Measurements from ENCODE around the gene NTN4. TPM values are rescaled to one million over a fixed set of nuclear protein-coding genes. Genes with fewer than 3 reads are reported as not detected.
A peak's percentile ranks its signal among the peaks of the same experiment; 100 is the strongest.
"Not testable (repeated sequence)": the region's sequence is repeated elsewhere in the genome, so short reads cannot be mapped to it uniquely, and the experiment has no call there.

The NTN4 gene
- total RNA-seq, 1 experiment from 2014 or later: 9.6 TPM

GRCh38 chr12:95815632-95816212 is 25.2 kb upstream of the NTN4 start:
- POLR2A ChIA-PET (ENCODE audit: low non-redundant PET): no interaction called here

DNA sequence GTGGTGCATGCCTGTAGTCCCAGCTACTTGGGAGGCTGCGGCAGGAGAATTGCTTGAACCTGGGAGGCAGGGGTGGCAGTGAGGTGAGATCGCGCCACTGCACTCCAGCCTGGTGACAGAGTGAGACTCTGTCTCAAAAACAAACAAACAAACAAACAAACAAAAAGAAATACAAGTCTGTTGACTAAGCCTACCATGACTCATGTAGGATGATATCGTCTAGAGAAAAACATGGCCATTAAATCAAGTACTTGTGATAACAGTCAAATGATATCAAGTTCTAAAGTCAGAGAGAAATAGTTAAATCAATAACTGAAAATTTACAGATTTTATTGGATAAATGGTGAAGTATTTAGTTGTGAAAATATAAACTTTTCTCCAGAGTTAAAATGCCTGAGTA is 21.6 kb upstream of the NTN4 start:
- CTCF ChIA-PET; H3K9me3 ChIP-seq (ENCODE audit: low read depth, low read length, poor library complexity, severe bottlenecking); H3K36me3 ChIP-seq (ENCODE audit: insufficient read depth, low read length, poor library complexity, severe bottlenecking); BruUV-seq (replicated peaks); POLR2A ChIA-PET (ENCODE audit: low non-redundant PET); DNase-seq (ENCODE audit: low spot score); H3K4me3 ChIP-seq (ENCODE audit: low read depth, low read length, poor library complexity, severe bottlenecking); H3K27me3 ChIP-seq (replicated peaks; ENCODE audit: insufficient read depth, low read depth, low read length, poor library complexity); H3K27ac ChIP-seq (ENCODE audit: low read depth, low read length, poor library complexity, severe bottlenecking); H3K4me1 ChIP-seq (ENCODE audit: insufficient read depth, low read length, poor library complexity, severe bottlenecking); intact Hi-C loops (cut with micrococcal nuclease; ENCODE audit: unreplicated experiment): not testable (repeated sequence)

More at GRCh38 chr12:95815632-95816212, 25.2 kb upstream of the NTN4 start:
- no peaks in the 10 kb centered on the region for H3K36me3 ChIP-seq (ENCODE audit: insufficient read depth, low read length, poor library complexity, severe bottlenecking)
- H3K9me3 ChIP-seq (ENCODE audit: low read depth, low read length, poor library complexity, severe bottlenecking): no peaks in the 10 kb centered on the region
- H3K27me3 ChIP-seq (replicated peaks; ENCODE audit: insufficient read depth, low read depth, low read length, poor library complexity): no peaks in the 10 kb centered on the region
- CTCF ChIA-PET: no interaction called here
- BruUV-seq (replicated peaks): no TSS peak
- H3K27ac ChIP-seq (ENCODE audit: low read depth, low read length, poor library complexity, severe bottlenecking): no peak overlapping the region
- no peak overlapping the region for H3K4me3 ChIP-seq (ENCODE audit: low read depth, low read length, poor library complexity, severe bottlenecking)
- intact Hi-C loops (cut with micrococcal nuclease; ENCODE audit: unreplicated experiment): loop anchor here (1.0 kb wide), 2 partner anchors 192 to 231 kb away; no protein-coding TSS in a partner anchor
- no peak for TF ChIP-seq EZH2 (IDR thresholded peaks at IDR 0.05; ENCODE audit: borderline replicate concordance, low read depth, low read length, poor library complexity, severe bottlenecking)
- TF ChIP-seq, protein P1, sequence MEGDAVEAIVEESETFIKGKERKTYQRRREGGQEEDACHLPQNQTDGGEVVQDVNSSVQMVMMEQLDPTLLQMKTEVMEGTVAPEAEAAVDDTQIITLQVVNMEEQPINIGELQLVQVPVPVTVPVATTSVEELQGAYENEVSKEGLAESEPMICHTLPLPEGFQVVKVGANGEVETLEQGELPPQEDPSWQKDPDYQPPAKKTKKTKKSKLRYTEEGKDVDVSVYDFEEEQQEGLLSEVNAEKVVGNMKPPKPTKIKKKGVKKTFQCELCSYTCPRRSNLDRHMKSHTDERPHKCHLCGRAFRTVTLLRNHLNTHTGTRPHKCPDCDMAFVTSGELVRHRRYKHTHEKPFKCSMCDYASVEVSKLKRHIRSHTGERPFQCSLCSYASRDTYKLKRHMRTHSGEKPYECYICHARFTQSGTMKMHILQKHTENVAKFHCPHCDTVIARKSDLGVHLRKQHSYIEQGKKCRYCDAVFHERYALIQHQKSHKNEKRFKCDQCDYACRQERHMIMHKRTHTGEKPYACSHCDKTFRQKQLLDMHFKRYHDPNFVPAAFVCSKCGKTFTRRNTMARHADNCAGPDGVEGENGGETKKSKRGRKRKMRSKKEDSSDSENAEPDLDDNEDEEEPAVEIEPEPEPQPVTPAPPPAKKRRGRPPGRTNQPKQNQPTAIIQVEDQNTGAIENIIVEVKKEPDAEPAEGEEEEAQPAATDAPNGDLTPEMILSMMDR (conservative IDR thresholded peaks at IDR 0.05; ENCODE audit: low read depth, low read length): peak; percentile 82
- DNase-seq (ENCODE audit: low spot score): peak; percentile 53
- peaks cover 12% of the 10 kb centered on the region for H3K4me1 ChIP-seq (ENCODE audit: insufficient read depth, low read length, poor library complexity, severe bottlenecking)

DNA sequence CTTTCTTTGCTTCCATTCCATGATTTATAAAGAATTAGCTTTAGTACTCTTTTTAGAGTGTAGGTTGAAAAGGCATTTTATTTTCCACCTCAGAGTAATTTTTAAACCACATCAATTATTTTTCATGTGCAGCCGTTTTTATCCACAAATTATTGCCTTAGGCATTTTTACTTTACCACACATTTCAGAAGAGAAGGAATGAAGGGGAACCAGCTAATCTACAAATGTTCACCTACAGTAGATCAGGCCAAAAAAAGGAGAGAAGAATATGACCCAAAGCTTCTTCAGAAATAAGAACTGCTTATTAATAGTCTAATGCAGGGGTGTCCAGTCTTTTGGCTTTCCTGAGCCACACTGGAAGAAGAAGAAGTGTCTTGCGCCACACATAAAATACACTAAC is 19.8 kb upstream of the NTN4 start:
- no peak overlapping the region for H3K4me3 ChIP-seq (ENCODE audit: low read depth, low read length, poor library complexity, severe bottlenecking)
- ChIA-PET POLR2A (ENCODE audit: low non-redundant PET) (no interaction called here), CTCF (interaction anchor here (0.6 kb wide), 1 partner anchor 149 kb away, joined by 4 read pairs; no protein-coding TSS in a partner anchor)
- TF ChIP-seq, protein P1 (conservative IDR thresholded peaks at IDR 0.05; ENCODE audit: low read depth, low read length): no peak
- TF ChIP-seq EZH2 (IDR thresholded peaks at IDR 0.05; ENCODE audit: borderline replicate concordance, low read depth, low read length, poor library complexity, severe bottlenecking): no peak
- peaks cover 8% of the 10 kb centered on the region for H3K9me3 ChIP-seq (ENCODE audit: low read depth, low read length, poor library complexity, severe bottlenecking)
- H3K4me1 ChIP-seq (ENCODE audit: insufficient read depth, low read length, poor library complexity, severe bottlenecking): peaks cover 6% of the 10 kb centered on the region
- no peaks in the 10 kb centered on the region for H3K27me3 ChIP-seq (replicated peaks; ENCODE audit: insufficient read depth, low read depth, low read length, poor library complexity)
- no peak overlapping the region for H3K27ac ChIP-seq (ENCODE audit: low read depth, low read length, poor library complexity, severe bottlenecking)
- H3K36me3 ChIP-seq (ENCODE audit: insufficient read depth, low read length, poor library complexity, severe bottlenecking): peaks cover 7% of the 10 kb centered on the region
- BruUV-seq (replicated peaks): no TSS peak
- intact Hi-C loops (cut with micrococcal nuclease; ENCODE audit: unreplicated experiment): no loop called here
- DNase-seq (ENCODE audit: low spot score): no peak
